H1 (cell line): ENCODE measurements around the gene CCDC200. TPM values are rescaled to one million over a fixed set of nuclear protein-coding genes. Genes with fewer than 3 reads are reported as not detected.

ENCODE experiments used
- CTCF ChIA-PET: fragments of 300-600 bp; sonication (Branson Sonifier 250); formaldehyde crosslinking; loops from one replicate; lab custom pipeline; 2021; ENCODE audit not compliant: partially characterized antibody; lab: Charles Lee
- POLR2A ChIA-PET: fragments of 300-600 bp; sonication (Branson Sonifier 250); formaldehyde crosslinking; loops from one replicate; lab custom pipeline; 2021; ENCODE audit warnings: inconsistent platforms; ENCODE audit not compliant: partially characterized antibody; lab: Charles Lee
- DNase-seq, 2 experiments: peaks; one replicate each; pipeline versions ENCODE4 v3.0.0 to v3.0.0-alpha.2; 2010 to 2022; ENCODE audit warnings: low spot score in 2 of 2, low read depth in 1 of 2, mixed read lengths in 1 of 2
- FAIRE-seq: peaks from 2 replicates; lab custom pipeline; 2011; peaks lifted over from hg19 to GRCh38; lab: Jason Lieb, UNC
- H2AFZ ChIP-seq: 2 replicates; pipeline ENCODE4 v1.8.1; 2012; ENCODE audit warnings: low read length, inconsistent platforms
- H2AK5ac ChIP-seq: 2 replicates; pipeline ENCODE4 v1.6.1; 2013; ENCODE audit warnings: low read depth, low read length
- H2BK120ac ChIP-seq: replicated peaks from 2 replicates; pipeline ENCODE3; 2013; ENCODE audit warnings: low read depth, low read length, inconsistent platforms
- H2BK12ac ChIP-seq: 2 replicates; pipeline ENCODE4 v1.6.1; 2013; ENCODE audit warnings: low read depth, low read length
- H2BK15ac ChIP-seq: 2 replicates; pipeline ENCODE4 v1.6.1; 2013; ENCODE audit warnings: low read length
- H2BK20ac ChIP-seq: 2 replicates; pipeline ENCODE4 v1.6.1; 2013; ENCODE audit warnings: low read length
- H2BK5ac ChIP-seq: 2 replicates; pipeline ENCODE4 v1.6.1; 2013; ENCODE audit warnings: low read depth, low read length
- H3K14ac ChIP-seq: 2 replicates; pipeline ENCODE4 v1.6.1; 2013; ENCODE audit warnings: inconsistent platforms; ENCODE audit not compliant: insufficient read length
- H3K18ac ChIP-seq: 2 replicates; pipeline ENCODE4 v1.6.1; 2013; ENCODE audit warnings: low read length; ENCODE audit errors: extremely low read depth
- H3K23ac ChIP-seq: 2 replicates; pipeline ENCODE4 v1.6.1; 2013; ENCODE audit warnings: inconsistent platforms; ENCODE audit not compliant: insufficient read length
- H3K23me2 ChIP-seq: 2 replicates; pipeline ENCODE4 v1.6.1; 2013; ENCODE audit warnings: low read depth, low read length
- H3K27ac ChIP-seq: 2 replicates; pipeline ENCODE4 v1.6.1; 2011; ENCODE audit warnings: low read depth, low read length, inconsistent platforms
- H3K27me3 ChIP-seq, 4 experiments: replicated peaks in 1 of 4; 1 replicate in 1 of 4; 2 replicates in 3 of 4; pipeline versions ENCODE4 v1.6.1 to v1.8.1; 2011 to 2013; ENCODE audit warnings: low read length in 3 of 4, mild to moderate bottlenecking in 3 of 4, inconsistent platforms in 2 of 4, mixed read lengths in 2 of 4, moderate library complexity in 1 of 4; ENCODE audit not compliant: control insufficient read depth in 3 of 4, insufficient read depth in 3 of 4; ENCODE audit errors: extremely low read depth in 1 of 4
- H3K36me3 ChIP-seq, 4 experiments: 2 replicates each; pipeline versions ENCODE4 v1.6.1 to v1.8.1; 2011 to 2013; ENCODE audit warnings: mild to moderate bottlenecking in 4 of 4, low read length in 3 of 4, moderate library complexity in 2 of 4, control low read depth in 1 of 4, inconsistent platforms in 1 of 4; ENCODE audit not compliant: insufficient read depth in 4 of 4, control insufficient read depth in 2 of 4
- H3K4ac ChIP-seq: replicated peaks from 2 replicates; pipeline ENCODE3; 2013; ENCODE audit warnings: low read length, low read depth, mixed read lengths, inconsistent platforms; ENCODE audit not compliant: insufficient read length
- H3K4me1 ChIP-seq, 4 experiments: replicated peaks in 1 of 4; 1 replicate in 1 of 4; 2 replicates in 3 of 4; pipeline versions ENCODE4 v1.6.1 to v1.8.1; 2011 to 2013; ENCODE audit warnings: low read length in 3 of 4, inconsistent platforms in 2 of 4, mixed read lengths in 1 of 4; ENCODE audit not compliant: insufficient read depth in 4 of 4, control insufficient read depth in 3 of 4
- H3K4me2 ChIP-seq, 2 experiments: 2 replicates each; pipeline versions ENCODE4 v1.6.1 to v1.8.1; 2011 to 2013; ENCODE audit warnings: low read depth in 2 of 2, low read length in 2 of 2, control low read depth in 1 of 2, inconsistent platforms in 1 of 2, mild to moderate bottlenecking in 1 of 2; ENCODE audit not compliant: insufficient read depth in 1 of 2
- H3K4me3 ChIP-seq, 4 experiments: fragments of 200-600, 300-600 bp in 1 of 4; sonication (generic), shearing (Covaris generic), sonication (Bioruptor Twin) in 1 of 4; 2 replicates each; pipeline versions ENCODE4 v1.5.1 to v1.8.1; 2011 to 2016; ENCODE audit warnings: low read length in 4 of 4, low read depth in 3 of 4, control low read depth in 2 of 4, inconsistent platforms in 2 of 4, mild to moderate bottlenecking in 2 of 4, mixed read lengths in 1 of 4, moderate library complexity in 1 of 4; ENCODE audit not compliant: insufficient read depth in 2 of 4; ENCODE audit errors: extremely low read depth in 1 of 4
- H3K56ac ChIP-seq: replicated peaks from 2 replicates; pipeline ENCODE3; 2013; ENCODE audit warnings: low read depth, mild to moderate bottlenecking, mixed read lengths, low read length, inconsistent platforms; ENCODE audit not compliant: insufficient read length
- H3K79me1 ChIP-seq: 2 replicates; pipeline ENCODE4 v1.6.1; 2013; ENCODE audit warnings: low read depth, low read length, control low read depth
- H3K79me2 ChIP-seq, 2 experiments: 2 replicates each; pipeline versions ENCODE4 v1.6.1 to v1.8.1; 2012 to 2013; ENCODE audit warnings: low read length in 2 of 2, mild to moderate bottlenecking in 2 of 2, inconsistent platforms in 1 of 2; ENCODE audit not compliant: insufficient read depth in 2 of 2, control insufficient read depth in 1 of 2
- H3K9ac ChIP-seq, 4 experiments: replicated peaks in 1 of 4; 1 replicate in 1 of 4; 2 replicates in 3 of 4; pipeline versions ENCODE4 v1.6.1 to v1.8.1; 2011 to 2013; ENCODE audit warnings: low read depth in 3 of 4, low read length in 3 of 4, control low read depth in 2 of 4, mild to moderate bottlenecking in 2 of 4, moderate library complexity in 2 of 4, inconsistent platforms in 1 of 4; ENCODE audit errors: extremely low read depth in 1 of 4
- H3K9me3 ChIP-seq, 2 experiments: 2 replicates each; pipeline versions ENCODE4 v1.6.1 to v1.8.1; 2012 to 2013; ENCODE audit warnings: mild to moderate bottlenecking in 2 of 2, moderate library complexity in 2 of 2, control low read depth in 1 of 2, inconsistent platforms in 1 of 2, low read depth in 1 of 2, low read length in 1 of 2, mixed read lengths in 1 of 2; ENCODE audit not compliant: insufficient read depth in 2 of 2
- H4K20me1 ChIP-seq, 2 experiments: replicated peaks in 1 of 2; 2 replicates each; pipeline versions ENCODE3 to v1.8.1; 2011 to 2013; ENCODE audit warnings: inconsistent platforms in 2 of 2, low read length in 2 of 2, mild to moderate bottlenecking in 1 of 2; ENCODE audit not compliant: insufficient read depth in 2 of 2, control insufficient read depth in 1 of 2
- H4K5ac ChIP-seq: 2 replicates; pipeline ENCODE4 v1.6.1; 2013; ENCODE audit warnings: low read length, low read depth, mixed read lengths, inconsistent platforms; ENCODE audit not compliant: insufficient read length
- H4K8ac ChIP-seq: 2 replicates; pipeline ENCODE4 v1.8.0; 2013; ENCODE audit warnings: mild to moderate bottlenecking, moderate library complexity, low read length, inconsistent platforms; ENCODE audit not compliant: insufficient read depth; ENCODE audit errors: extremely low read depth
- H4K91ac ChIP-seq: replicated peaks from 2 replicates; pipeline ENCODE3; 2013; ENCODE audit warnings: low read length, mixed read lengths, inconsistent platforms; ENCODE audit not compliant: insufficient read length
- ATF3 ChIP-seq: IDR thresholded peaks from 2 replicates; pipeline ENCODE4 v1.6.1; 2011; ENCODE audit warnings: low read depth, mild to moderate bottlenecking, low read length; ENCODE audit not compliant: insufficient read depth
- CBX5 ChIP-seq: fragments of 300-800, 300-1000 bp; sonication (generic); IDR thresholded peaks from 2 replicates; pipeline ENCODE4 v1.7.1; 2016; ENCODE audit warnings: antibody characterized with exemption, low read length, low read depth
- FOSL1 ChIP-seq: IDR thresholded peaks from 2 replicates; pipeline ENCODE4 v1.6.1; 2011; ENCODE audit warnings: mild to moderate bottlenecking, low read depth, low read length, moderate library complexity; ENCODE audit not compliant: insufficient read depth
- JUN ChIP-seq: IDR thresholded peaks from 2 replicates; pipeline ENCODE4 v1.6.1; 2011; ENCODE audit warnings: low read depth, mild to moderate bottlenecking, improper control_type of control experiment, low read length
- POU5F1 ChIP-seq: IDR thresholded peaks from 2 replicates; pipeline ENCODE4 v1.6.1; 2011; ENCODE audit warnings: low read depth, mild to moderate bottlenecking, low read length, moderate library complexity
- RFX5 ChIP-seq: IDR thresholded peaks from 2 replicates; pipeline ENCODE4 v1.6.1; 2011; ENCODE audit warnings: low read depth, low read length, improper control_type of control experiment, borderline replicate concordance
- RXRA ChIP-seq: IDR thresholded peaks from 2 replicates; pipeline ENCODE4 v1.6.1; 2011; ENCODE audit warnings: low read depth, mild to moderate bottlenecking, low read length, moderate library complexity; ENCODE audit not compliant: insufficient read depth
- SP2 ChIP-seq: IDR thresholded peaks from 2 replicates; pipeline ENCODE4 v1.6.1; 2012; ENCODE audit warnings: mild to moderate bottlenecking, low read length, inconsistent platforms
- WGBS, 2 experiments: shearing (Covaris generic) in 1 of 2; methylation state at CpG; one replicate each; pipeline versions ENCODE4 v1.1.6 to v1.1.7; 2013 to 2015; ENCODE audit warnings: low lambda C conversion rate in 2 of 2, mixed read lengths in 2 of 2, inconsistent platforms in 1 of 2, low coverage in 1 of 2, missing lambda C conversion rate in 1 of 2; ENCODE audit not compliant: insufficient replicate concordance in 2 of 2, insufficient coverage in 1 of 2, insufficient read length in 1 of 2; ENCODE audit errors: extremely low coverage in 1 of 2, missing lambda C conversion rate in 1 of 2; 5-methylcytosine and 5-hydroxymethylcytosine counted together
- polyA plus RNA-seq, 7 experiments: library from polyadenylated mRNA; depleted of rRNA in 3 of 7; stranded (reverse) in 5 of 7; unstranded in 2 of 7; fragments of >200 nt in 5 of 7; fragments of 200-250 nt in 2 of 7; gene quantifications; 1 replicate in 5 of 7; 2 replicates in 1 of 7; 4 replicates in 1 of 7; pipeline versions ENCODE4 v1.2.1 to v1.2.3, GENCODE V29; 2011 to 2013; ENCODE audit warnings: missing spikeins in 2 of 7, mixed read lengths in 2 of 7
- total RNA-seq: library from RNA; stranded (reverse); fragmentation: NEBNext Ultra II Directional; extraction: Animal tissue kit (Norgen Biotek cat#: 25700); gene quantifications from 2 replicates; pipeline ENCODE4 v1.2.1, GENCODE V29; 2021
- TF ChIP-seq, protein P1 (sequence below): IDR thresholded peaks from 2 replicates; pipeline ENCODE4 v1.6.1; 2011; ENCODE audit warnings: low read length, improper control_type of control experiment

The CCDC200 gene
- total and polyA plus RNA-seq, 2 of the 8 experiments (the other 6 are each of a cell fraction or from before 2014, with no cell fraction given), result 0.11 TPM; not detected in 1

DNA sequence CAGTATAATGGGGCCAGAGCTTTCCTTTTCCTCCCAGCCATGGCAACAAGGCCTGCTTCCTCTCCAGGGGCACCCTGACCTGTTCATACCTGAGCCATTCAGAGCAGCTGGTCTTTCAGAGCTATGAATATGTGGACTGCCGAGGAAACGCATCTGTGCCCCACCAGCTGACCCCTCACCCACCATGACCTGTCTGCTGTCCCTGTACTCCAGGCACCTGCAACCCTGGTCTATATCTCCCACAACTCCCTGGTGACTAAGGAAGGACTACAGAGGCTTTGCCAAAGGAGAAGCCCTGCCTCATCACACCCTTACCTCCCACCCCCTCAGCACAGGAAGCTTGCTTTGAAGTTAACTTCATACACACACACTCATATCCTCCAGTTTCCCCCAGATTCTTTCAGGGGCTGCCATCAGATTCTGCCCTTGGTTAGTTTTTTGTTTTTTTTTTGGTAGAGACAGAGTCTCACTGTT, 10.8 kb downstream of the CCDC200 start:
- peaks cover 0 to 2% (median 0%) of the 10 kb centered on the region in 4 experiments; a peak in 1 of 7 replicates for H3K4me1 ChIP-seq
- POLR2A ChIA-PET, result interaction anchor here (0.7 to 10.3 kb wide), 3 partner anchors 99 to 308 kb away, joined by 3 to 123 read pairs (median 4); partner anchors contain the start of gene RPL27
- no peak overlapping the region for H3K4ac ChIP-seq
- H3K27ac ChIP-seq, result no peak overlapping the region
- no peak overlapping the region for H2BK15ac ChIP-seq
- H3K9ac ChIP-seq, result no peak overlapping the region
- no peaks in the 10 kb centered on the region for H3K23me2 ChIP-seq
- no peak overlapping the region for H4K91ac ChIP-seq
- H3K79me2 ChIP-seq, result no peaks in the 10 kb centered on the region
- WGBS, 2 experiments, result 94% methylated on average over 2 of the region's 2 CpGs; no CpG with 5 or more reads in 1 of the 2 experiments
- no peak overlapping the region for H4K5ac ChIP-seq
- H3K27me3 ChIP-seq, result peaks cover 0 to 2% (median 0%) of the 10 kb centered on the region in 4 experiments; a peak in 1 of 7 replicates
- no peak overlapping the region for H2BK20ac ChIP-seq
- no peak overlapping the region for H3K4me3 ChIP-seq
- TF ChIP-seq FOSL1 (no peak), ATF3 (no peak), JUN (no peak), SP2 (no peak), CBX5 (no peak), RFX5 (no peak), POU5F1 (no peak), RXRA (no peak)
- TF ChIP-seq, protein P1, sequence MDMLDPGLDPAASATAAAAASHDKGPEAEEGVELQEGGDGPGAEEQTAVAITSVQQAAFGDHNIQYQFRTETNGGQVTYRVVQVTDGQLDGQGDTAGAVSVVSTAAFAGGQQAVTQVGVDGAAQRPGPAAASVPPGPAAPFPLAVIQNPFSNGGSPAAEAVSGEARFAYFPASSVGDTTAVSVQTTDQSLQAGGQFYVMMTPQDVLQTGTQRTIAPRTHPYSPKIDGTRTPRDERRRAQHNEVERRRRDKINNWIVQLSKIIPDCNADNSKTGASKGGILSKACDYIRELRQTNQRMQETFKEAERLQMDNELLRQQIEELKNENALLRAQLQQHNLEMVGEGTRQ, result no peak
- no peak overlapping the region for H3K23ac ChIP-seq
- FAIRE-seq (no peak), DNase-seq (no peak)
- no peak overlapping the region for H2AK5ac ChIP-seq
- no peak overlapping the region for H2BK12ac ChIP-seq
- no peak overlapping the region for H2BK120ac ChIP-seq
- no peak overlapping the region for H2AFZ ChIP-seq
- H2BK5ac ChIP-seq, result no peak overlapping the region
- no peak overlapping the region for H4K8ac ChIP-seq
- H3K9me3 ChIP-seq, result no peaks in the 10 kb centered on the region; a peak in 1 of 4 replicates
- no peak overlapping the region for H3K56ac ChIP-seq
- no peak overlapping the region for H3K14ac ChIP-seq
- H3K18ac ChIP-seq, result no peak overlapping the region
- no peak overlapping the region for H3K4me2 ChIP-seq
- CTCF ChIA-PET, result interaction anchor here (0.6 to 1.5 kb wide), 5 partner anchors 46 to 92 kb away, joined by 3 to 7 read pairs (median 3); no protein-coding TSS in a partner anchor
- H3K36me3 ChIP-seq, result peaks cover 0 to 2% (median 0%) of the 10 kb centered on the region in 4 experiments; a peak in 1 of 8 replicates
- no peaks in the 10 kb centered on the region for H4K20me1 ChIP-seq
- no peaks in the 10 kb centered on the region for H3K79me1 ChIP-seq
